K562 (cell line): Measurements from ENCODE around the gene RPUSD1. TPM values are rescaled to one million over a fixed set of nuclear protein-coding genes. Genes with fewer than 3 reads are reported as not detected.

ENCODE experiments used
- ATF3 ChIP-seq, 2 experiments: fragments of 450-650 bp in 1 of 2; sonication (generic) in 1 of 2; formaldehyde crosslinking in 1 of 2; IDR thresholded peaks in 1 of 2; conservative IDR thresholded peaks in 1 of 2; 2 replicates each; pipeline versions ENCODE4 v1.6.1 to v1.8.1; 2016 to 2023; ENCODE audit warnings: mild to moderate bottlenecking in 2 of 2, moderate library complexity in 2 of 2, inconsistent platforms in 1 of 2, missing genetic modification reagents in 1 of 2
- CREB1 ChIP-seq, 2 experiments: sonication (generic) in 1 of 2; formaldehyde crosslinking in 1 of 2; IDR thresholded peaks; 2 replicates each; pipeline versions ENCODE4 v1.6.1 to v1.8.0; 2012 to 2022; ENCODE audit warnings: inconsistent platforms in 1 of 2, mild to moderate bottlenecking in 1 of 2, missing genetic modification reagents in 1 of 2, moderate library complexity in 1 of 2
- ELK1 ChIP-seq: sonication (generic); formaldehyde crosslinking; IDR thresholded peaks from 2 replicates; pipeline ENCODE4 v1.8.1; 2022; ENCODE audit warnings: missing genetic modification reagents
- FIP1L1 ChIP-seq: fragments of 200-400 bp; formaldehyde crosslinking; IDR thresholded peaks from 2 replicates; pipeline ENCODE4 v1.6.1; 2018; ENCODE audit warnings: mild to moderate bottlenecking, low read depth, low read length; ENCODE audit not compliant: poor library complexity, severe bottlenecking
- GATA2 ChIP-seq: sonication (generic); formaldehyde crosslinking; IDR thresholded peaks from 2 replicates; pipeline ENCODE4 v1.4.0; 2020; ENCODE audit warnings: mild to moderate bottlenecking, missing genetic modification reagents
- HSF4 ChIP-seq: fragments of 250-450 bp; sonication (Bioruptor Pico); IDR thresholded peaks from 2 replicates; pipeline ENCODE4 v2.1.2; 2022; ENCODE audit warnings: mild to moderate bottlenecking, moderate library complexity, borderline replicate concordance
- JUNB ChIP-seq: fragments of 450-650 bp; formaldehyde crosslinking; conservative IDR thresholded peaks from 2 replicates; pipeline ENCODE4 v1.4.0; 2020; ENCODE audit warnings: mild to moderate bottlenecking
- MXD1 ChIP-seq: fragments of 250-450 bp; sonication (Bioruptor Pico); IDR thresholded peaks from 2 replicates; pipeline ENCODE4 v1.8.0; 2021; ENCODE audit warnings: borderline replicate concordance, mild to moderate bottlenecking, moderate library complexity; ENCODE audit not compliant: poor library complexity, severe bottlenecking
- NCOR1 ChIP-seq: fragments of 450-650 bp; IDR thresholded peaks from 2 replicates; pipeline ENCODE4 v1.6.1; 2016; ENCODE audit warnings: mild to moderate bottlenecking, moderate library complexity
- RFX1 ChIP-seq: fragments of 450-650 bp; IDR thresholded peaks from 2 replicates; pipeline ENCODE4 v1.6.1; 2016; ENCODE audit warnings: mild to moderate bottlenecking, moderate library complexity
- SAFB ChIP-seq: fragments of 200-400 bp; formaldehyde crosslinking; IDR thresholded peaks from 2 replicates; pipeline ENCODE4 v1.6.1; 2017; ENCODE audit warnings: low read depth, low read length, borderline replicate concordance
- SMARCB1 ChIP-seq: IDR thresholded peaks from 2 replicates; pipeline ENCODE4 v1.6.1; 2011; ENCODE audit warnings: improper control_type of control experiment, low read depth; ENCODE audit not compliant: insufficient read length
- SP1 ChIP-seq: sonication (generic); formaldehyde crosslinking; IDR thresholded peaks from 2 replicates; pipeline ENCODE4 v1.8.1; 2022; ENCODE audit warnings: mild to moderate bottlenecking, missing genetic modification reagents
- THAP7 ChIP-seq: fragments of 250-450 bp; sonication (Bioruptor Pico); IDR thresholded peaks from 2 replicates; pipeline ENCODE4 v1.5.0; 2021
- THRAP3 ChIP-seq: fragments of 450-650 bp; IDR thresholded peaks from 2 replicates; pipeline ENCODE4 v1.6.1; 2016; ENCODE audit warnings: mild to moderate bottlenecking, inconsistent platforms, borderline replicate concordance
- U2AF1 ChIP-seq: fragments of 200-400 bp; formaldehyde crosslinking; optimal IDR thresholded peaks from 2 replicates; pipeline ENCODE3; 2017; ENCODE audit warnings: mild to moderate bottlenecking, low read depth, low read length, moderate library complexity
- ZBTB49 ChIP-seq: sonication (generic); formaldehyde crosslinking; IDR thresholded peaks from 2 replicates; pipeline ENCODE4 v1.8.0; 2022; ENCODE audit warnings: missing genetic modification reagents, mild to moderate bottlenecking, borderline replicate concordance
- ZFP36 ChIP-seq: fragments of 150-350 bp; IDR thresholded peaks from 2 replicates; pipeline ENCODE4 v1.6.1; 2018; ENCODE audit warnings: low read length, low read depth; ENCODE audit not compliant: partially characterized antibody
- ZNF140 ChIP-seq: fragments of 250-450 bp; sonication (Bioruptor Pico); IDR thresholded peaks from 2 replicates; pipeline ENCODE4 v1.8.0; 2021; ENCODE audit warnings: moderate library complexity, mild to moderate bottlenecking, inconsistent platforms
- ZNF23 ChIP-seq: fragments of 250-450 bp; sonication (Bioruptor Pico); IDR thresholded peaks from 2 replicates; pipeline ENCODE4 v1.4.0; 2020; ENCODE audit warnings: mild to moderate bottlenecking
- ZNF311 ChIP-seq: fragments of 250-450 bp; sonication (Bioruptor Pico); IDR thresholded peaks from 2 replicates; pipeline ENCODE4 v1.4.0; 2020; ENCODE audit warnings: mild to moderate bottlenecking, moderate library complexity
- ZNF785 ChIP-seq: fragments of 250-450 bp; sonication (Bioruptor Pico); IDR thresholded peaks from 2 replicates; pipeline ENCODE4 v1.4.0; 2020; ENCODE audit warnings: mild to moderate bottlenecking
- polyA plus RNA-seq, 8 experiments: library from polyadenylated mRNA; depleted of rRNA in 4 of 8; stranded (reverse) in 5 of 8; unstranded in 3 of 8; fragments of >200 nt; fragmentation: Nextera tagmentation in 2 of 8; fragmentation: Illumina TruSeq in 1 of 8; extraction: Ambion mirVana in 2 of 8; extraction: Trizol in 1 of 8; gene quantifications; 2 replicates each; pipeline versions ENCODE4 v1.2.1 to v1.2.3, GENCODE V29; 2011 to 2014; ENCODE audit warnings: inconsistent platforms in 1 of 8, missing spikeins in 1 of 8
- total RNA-seq, 7 experiments: library from RNA; depleted of rRNA in 6 of 7; stranded (reverse); fragments of >200 nt in 6 of 7; fragmentation: Illumina TruSeq in 2 of 7; extraction: Trizol in 2 of 7; gene quantifications; 2 replicates each; pipeline versions ENCODE4 v1.2.1 to v1.2.3, GENCODE V29; 2011 to 2021; ENCODE audit warnings: low replicate concordance in 1 of 7

Gene RPUSD1
- total and polyA plus RNA-seq, 9 of the 15 experiments (the other 6 are each of a cell fraction or from before 2014, with no cell fraction given) = 0.45 to 56.6 (median 12.0) TPM

GRCh38 chr16:740764-741505 is 47.2 kb downstream of the RPUSD1 start, which contains the start of gene CIAO3 (continued):
- TF ChIP-seq NCOR1 = peak; percentile 28; the same call in 1 of the 2 replicates
- no peak for TF ChIP-seq GATA2 (CRISPR knock-in tag)
- 0 out of 2 replicates have a peak, but pooled peaks have one; percentile 35 for TF ChIP-seq JUNB (CRISPR knock-in tag)
- peak; percentile 91 for TF ChIP-seq ATF3 (IDR thresholded peaks at IDR 0.05)
- peak; percentile 81; the same call in 1 of the 2 replicates for TF ChIP-seq ATF3 (CRISPR knock-in tag; conservative IDR thresholded peaks at IDR 0.05)
- TF ChIP-seq CREB1 (IDR thresholded peaks at IDR 0.05) = peak; percentile 97
- TF ChIP-seq CREB1 (CRISPR knock-in tag; IDR thresholded peaks at IDR 0.05) = peak; percentile 96
- TF ChIP-seq HSF4 (CRISPR knock-in tag) = no peak
- no peak for TF ChIP-seq ZBTB49 (CRISPR knock-in tag)
- TF ChIP-seq ZFP36 = peak; percentile 8
- TF ChIP-seq U2AF1 = peak; percentile 84
- TF ChIP-seq ZNF311 (CRISPR knock-in tag) = no peak
- no peak for TF ChIP-seq ELK1 (CRISPR knock-in tag)
- TF ChIP-seq SAFB = 0 out of 2 replicates have a peak, but pooled peaks have one; percentile 6
- peak; percentile 100 for TF ChIP-seq THAP7
- peak; percentile 65 for TF ChIP-seq MXD1 (CRISPR knock-in tag)
- TF ChIP-seq ZNF140 (CRISPR knock-in tag) = no peak
- TF ChIP-seq ZNF23 (CRISPR knock-in tag) = no peak
- peak; percentile 57 for TF ChIP-seq FIP1L1
- no peak for TF ChIP-seq ZNF785
- no peak for TF ChIP-seq THRAP3
- TF ChIP-seq RFX1 = no peak
- no peak for TF ChIP-seq SMARCB1
- peak; percentile 90 for TF ChIP-seq SP1 (CRISPR knock-in tag)
